Body of pancreas (tissue), 4 donors: ENCODE measurements around the gene SSTR1.

Experiments
- CTCF ChIP-seq, 7 experiments: fragments of 450-650 bp in 4 of 7; fragments of 200-600 bp in 3 of 7; sonication (generic) in 3 of 7; IDR thresholded peaks; one replicate each; pipeline ENCODE4 v1.5.1; 2016 to 2019; ENCODE audit warnings: antibody characterized with exemption in 7 of 7
- POLR2A ChIP-seq, 3 donors: fragments of 450-650 bp; IDR thresholded peaks; one replicate each; pipeline ENCODE4 v1.6.1; 2016; ENCODE audit warnings: antibody characterized with exemption in 3 of 3, mild to moderate bottlenecking in 2 of 3

- peak in 3 of 7 experiments; percentile 4 to 9 (median 9) for TF ChIP-seq CTCF (IDR thresholded peaks at IDR 0.05)
- TF ChIP-seq POLR2A (IDR thresholded peaks at IDR 0.05), result no peak
These were observed 3.0 kb downstream of the SSTR1 start for GRCh38 chr14:38210587-38211216.
